ENCODE data around the gene DIS3L2. TPM values are rescaled to one million over a fixed set of nuclear protein-coding genes. Genes with fewer than 3 reads are reported as not detected.
"Not testable (repeated sequence)": the region's sequence is repeated elsewhere in the genome, so short reads cannot be mapped to it uniquely, and the experiment has no call there.

DIS3L2 gene
- total RNA-seq, 2 donors from 2014 or later: 22.6 to 32.3 TPM

- H3K9me3 ChIP-seq: no peaks in the 10 kb centered on the region
- no peak overlapping the region for H3K4me3 ChIP-seq
- peaks cover 45% of the 10 kb centered on the region for H3K27me3 ChIP-seq
- H3K4me1 ChIP-seq: no peaks in the 10 kb centered on the region
- TF ChIP-seq CTCF (IDR thresholded peaks at IDR 0.05): no peak
- H3K27ac ChIP-seq: no peak overlapping the region
- intact Hi-C loops (cut with DNase I): no loop called here
- no peak overlapping the region for H3K9ac ChIP-seq (ENCODE audit: low read depth in 2 of 2, low read length in 2 of 2)
- H3K36me3 ChIP-seq: no peaks in the 10 kb centered on the region
- DNase-seq: no peak
Observed at GRCh38 chr2:232382331-232383225, 421.1 kb downstream of the DIS3L2 start.

- Histone ChIP-seq H3K27ac (no peak overlapping the region), H3K27me3 (peaks cover 60% of the 10 kb centered on the region), H3K4me3 (no peak overlapping the region), H3K36me3 (no peaks in the 10 kb centered on the region), H3K9ac (ENCODE audit: low read depth in 2 of 2, low read length in 2 of 2) (no peak overlapping the region), H3K9me3 (no peaks in the 10 kb centered on the region), H3K4me1 (no peaks in the 10 kb centered on the region)
- intact Hi-C loops (cut with DNase I): no loop called here
- DNase-seq: no peak
- TF ChIP-seq CTCF (IDR thresholded peaks at IDR 0.05): no peak
Observed at GRCh38 chr2:232384466-232384865, 423.0 kb downstream of the DIS3L2 start.

GRCh38 chr2:232385058-232385457, 423.5 kb downstream of the DIS3L2 start:
- H3K4me1 ChIP-seq; DNase-seq; intact Hi-C loops (cut with DNase I); H3K9me3 ChIP-seq; H3K4me3 ChIP-seq; H3K27ac ChIP-seq; H3K9ac ChIP-seq (ENCODE audit: low read depth in 2 of 2, low read length in 2 of 2); H3K36me3 ChIP-seq: not testable (repeated sequence)
- H3K27me3 ChIP-seq: peaks cover 60% of the 10 kb centered on the region

- no peak for TF ChIP-seq CTCF (IDR thresholded peaks at IDR 0.05)
- Histone ChIP-seq H3K27me3 (peaks cover 60% of the 10 kb centered on the region), H3K4me1 (no peaks in the 10 kb centered on the region), H3K4me3 (no peak overlapping the region), H3K9me3 (no peaks in the 10 kb centered on the region), H3K36me3 (no peaks in the 10 kb centered on the region), H3K27ac (no peak overlapping the region), H3K9ac (ENCODE audit: low read depth in 2 of 2, low read length in 2 of 2) (no peak overlapping the region)
- DNase-seq: no peak
- intact Hi-C loops (cut with DNase I): no loop called here
Observed at GRCh38 chr2:232385660-232386489, 424.4 kb downstream of the DIS3L2 start.

- peaks cover 60% of the 10 kb centered on the region for H3K27me3 ChIP-seq
- H3K9me3 ChIP-seq: no peaks in the 10 kb centered on the region
- no peak for DNase-seq
- intact Hi-C loops (cut with DNase I): no loop called here
- no peaks in the 10 kb centered on the region for H3K4me1 ChIP-seq
- no peak overlapping the region for H3K9ac ChIP-seq (ENCODE audit: low read depth in 2 of 2, low read length in 2 of 2)
- H3K27ac ChIP-seq: no peak overlapping the region
- no peaks in the 10 kb centered on the region for H3K36me3 ChIP-seq
- TF ChIP-seq CTCF (IDR thresholded peaks at IDR 0.05): no peak
- H3K4me3 ChIP-seq: no peak overlapping the region
Observed at GRCh38 chr2:232386490-232386739, 424.9 kb downstream of the DIS3L2 start.

Small RNA genes within 50 kb of the gene (microRNA-seq; reads per million reads assigned to microRNA genes)
- gene MIR562: not detected

Other genes starting within 250 kb of the DIS3L2 start
- 10 to 100 TPM; 20.0 to 21.4 TPM for gene PDE6D, start 180.4 kb upstream of the DIS3L2 start, total RNA-seq
- 10 to 100 TPM; 18.3 to 33.3 TPM for gene COPS7B, start 175.3 kb upstream of the DIS3L2 start, total RNA-seq
- 1 to 10 TPM in 1 of 2 donors, not detected in 1; 3.2 TPM for gene NPPC, start 35.3 kb upstream of the DIS3L2 start, total RNA-seq